ENCODE results near the gene RHOT2. TPM values are rescaled to one million over a fixed set of nuclear protein-coding genes. Genes with fewer than 3 reads are reported as not detected.

The RHOT2 gene
- total RNA-seq, 1 donor from 2014 or later, result 73.8 TPM

- TF ChIP-seq CTCF (conservative IDR thresholded peaks at IDR 0.05; ENCODE audit: low read depth, low read length), result no peak
- peak overlapping the region; percentile 57 for H3K4me3 ChIP-seq (ENCODE audit: low read depth, low read length)
- no peak for DNase-seq (ENCODE audit: low read depth)
These were observed 8.1 kb downstream of the RHOT2 start for GRCh38 chr16:675884-676564.

GRCh38 chr16:676565-676902 lies 8.6 kb downstream of the RHOT2 start:
- no peak overlapping the region for H3K4me3 ChIP-seq (ENCODE audit: low read depth, low read length)
- TF ChIP-seq CTCF (conservative IDR thresholded peaks at IDR 0.05; ENCODE audit: low read depth, low read length), result no peak

GRCh38 chr16:676913-677312 lies 9.0 kb downstream of the RHOT2 start:
- H3K4me3 ChIP-seq (ENCODE audit: low read depth, low read length), result no peak overlapping the region
- no peak for DNase-seq (ENCODE audit: low read depth)
- TF ChIP-seq CTCF (conservative IDR thresholded peaks at IDR 0.05; ENCODE audit: low read depth, low read length), result no peak

More at GRCh38 chr16:676565-676902, 8.6 kb downstream of the RHOT2 start:
- no peak for DNase-seq (ENCODE audit: low read depth)

- no peak overlapping the region for H3K4me3 ChIP-seq (ENCODE audit: low read depth, low read length)
- no peak for TF ChIP-seq CTCF (conservative IDR thresholded peaks at IDR 0.05; ENCODE audit: low read depth, low read length)
- DNase-seq (ENCODE audit: low read depth), result no peak
These were observed 9.6 kb downstream of the RHOT2 start for GRCh38 chr16:677316-678190.

GRCh38 chr16:678209-678857 lies 10.4 kb downstream of the RHOT2 start:
- no peak for DNase-seq (ENCODE audit: low read depth)
- H3K4me3 ChIP-seq (ENCODE audit: low read depth, low read length), result no peak overlapping the region
- TF ChIP-seq CTCF (conservative IDR thresholded peaks at IDR 0.05; ENCODE audit: low read depth, low read length), result no peak

- DNase-seq (ENCODE audit: low read depth), result no peak
- no peak for TF ChIP-seq CTCF (conservative IDR thresholded peaks at IDR 0.05; ENCODE audit: low read depth, low read length)
These were observed 11.2 kb downstream of the RHOT2 start for GRCh38 chr16:678858-679813.

More at GRCh38 chr16:678858-679813, 11.2 kb downstream of the RHOT2 start:
- H3K4me3 ChIP-seq (ENCODE audit: low read depth, low read length), result peak overlapping the region; percentile 57

All from epithelial cell of proximal tubule (primary cell).